ENCODE measurements around the gene LGR4. TPM values are rescaled to one million over a fixed set of nuclear protein-coding genes. Genes with fewer than 3 reads are reported as not detected.

LGR4 gene
- total and polyA plus RNA-seq, 2 of the 13 experiments (the other 11 are each of a cell fraction or from before 2014, with no cell fraction given), result 42.1 to 68.7 TPM

GRCh38 chr11:27475622-27476021 lies 3.0 kb upstream of the LGR4 start (continued):
- TF ChIP-seq, protein P1, sequence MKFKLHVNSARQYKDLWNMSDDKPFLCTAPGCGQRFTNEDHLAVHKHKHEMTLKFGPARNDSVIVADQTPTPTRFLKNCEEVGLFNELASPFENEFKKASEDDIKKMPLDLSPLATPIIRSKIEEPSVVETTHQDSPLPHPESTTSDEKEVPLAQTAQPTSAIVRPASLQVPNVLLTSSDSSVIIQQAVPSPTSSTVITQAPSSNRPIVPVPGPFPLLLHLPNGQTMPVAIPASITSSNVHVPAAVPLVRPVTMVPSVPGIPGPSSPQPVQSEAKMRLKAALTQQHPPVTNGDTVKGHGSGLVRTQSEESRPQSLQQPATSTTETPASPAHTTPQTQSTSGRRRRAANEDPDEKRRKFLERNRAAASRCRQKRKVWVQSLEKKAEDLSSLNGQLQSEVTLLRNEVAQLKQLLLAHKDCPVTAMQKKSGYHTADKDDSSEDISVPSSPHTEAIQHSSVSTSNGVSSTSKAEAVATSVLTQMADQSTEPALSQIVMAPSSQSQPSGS (CRISPR knock-in tag; IDR thresholded peaks at IDR 0.05), result peak; percentile 59; the same call in 1 of the 2 replicates
- TF ChIP-seq ISX (CRISPR knock-in tag; conservative IDR thresholded peaks at IDR 0.05), result no peak
- TF ChIP-seq ZNF251 (CRISPR knock-in tag; IDR thresholded peaks at IDR 0.05), result no peak
- TF ChIP-seq ZNF180 (CRISPR knock-in tag; IDR thresholded peaks at IDR 0.05; ENCODE audit: borderline replicate concordance, low read depth), result no peak
- no peak for TF ChIP-seq TSC22D2 (CRISPR knock-in tag; IDR thresholded peaks at IDR 0.05; ENCODE audit: borderline replicate concordance)
- TF ChIP-seq HNF1A (IDR thresholded peaks at IDR 0.05; ENCODE audit: low read depth), result peak; percentile 78
- peak; percentile 80; the same call in 1 of the 2 replicates for TF ChIP-seq HNF1A (CRISPR knock-in tag; IDR thresholded peaks at IDR 0.05; ENCODE audit: borderline replicate concordance)
- TF ChIP-seq ASH2L (IDR thresholded peaks at IDR 0.05; ENCODE audit: insufficient read length, low read depth, low read length), result no peak
- TF ChIP-seq, protein P2, sequence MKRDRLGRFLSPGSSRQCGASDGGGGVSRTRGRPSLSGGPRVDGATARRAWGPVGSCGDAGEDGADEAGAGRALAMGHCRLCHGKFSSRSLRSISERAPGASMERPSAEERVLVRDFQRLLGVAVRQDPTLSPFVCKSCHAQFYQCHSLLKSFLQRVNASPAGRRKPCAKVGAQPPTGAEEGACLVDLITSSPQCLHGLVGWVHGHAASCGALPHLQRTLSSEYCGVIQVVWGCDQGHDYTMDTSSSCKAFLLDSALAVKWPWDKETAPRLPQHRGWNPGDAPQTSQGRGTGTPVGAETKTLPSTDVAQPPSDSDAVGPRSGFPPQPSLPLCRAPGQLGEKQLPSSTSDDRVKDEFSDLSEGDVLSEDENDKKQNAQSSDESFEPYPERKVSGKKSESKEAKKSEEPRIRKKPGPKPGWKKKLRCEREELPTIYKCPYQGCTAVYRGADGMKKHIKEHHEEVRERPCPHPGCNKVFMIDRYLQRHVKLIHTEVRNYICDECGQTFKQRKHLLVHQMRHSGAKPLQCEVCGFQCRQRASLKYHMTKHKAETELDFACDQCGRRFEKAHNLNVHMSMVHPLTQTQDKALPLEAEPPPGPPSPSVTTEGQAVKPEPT (CRISPR knock-in tag; IDR thresholded peaks at IDR 0.05; ENCODE audit: low read depth), result no peak
- TF ChIP-seq SP4 (CRISPR knock-in tag; IDR thresholded peaks at IDR 0.05), result no peak
- TF ChIP-seq, protein P3, sequence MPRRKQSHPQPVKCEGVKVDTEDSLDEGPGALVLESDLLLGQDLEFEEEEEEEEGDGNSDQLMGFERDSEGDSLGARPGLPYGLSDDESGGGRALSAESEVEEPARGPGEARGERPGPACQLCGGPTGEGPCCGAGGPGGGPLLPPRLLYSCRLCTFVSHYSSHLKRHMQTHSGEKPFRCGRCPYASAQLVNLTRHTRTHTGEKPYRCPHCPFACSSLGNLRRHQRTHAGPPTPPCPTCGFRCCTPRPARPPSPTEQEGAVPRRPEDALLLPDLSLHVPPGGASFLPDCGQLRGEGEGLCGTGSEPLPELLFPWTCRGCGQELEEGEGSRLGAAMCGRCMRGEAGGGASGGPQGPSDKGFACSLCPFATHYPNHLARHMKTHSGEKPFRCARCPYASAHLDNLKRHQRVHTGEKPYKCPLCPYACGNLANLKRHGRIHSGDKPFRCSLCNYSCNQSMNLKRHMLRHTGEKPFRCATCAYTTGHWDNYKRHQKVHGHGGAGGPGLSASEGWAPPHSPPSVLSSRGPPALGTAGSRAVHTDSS (CRISPR knock-in tag; conservative IDR thresholded peaks at IDR 0.05), result no peak
- no peak for TF ChIP-seq ZNF530 (CRISPR knock-in tag; IDR thresholded peaks at IDR 0.05; ENCODE audit: low read depth)
- no peak for TF ChIP-seq NR1H2 (CRISPR knock-in tag; IDR thresholded peaks at IDR 0.05; ENCODE audit: borderline replicate concordance, low read depth)
- TF ChIP-seq RBFOX2 (IDR thresholded peaks at IDR 0.05; ENCODE audit: low read depth, low read length), result no peak
- no peak; the same call in 1 of the 2 replicates for TF ChIP-seq MEIS1 (CRISPR knock-in tag; IDR thresholded peaks at IDR 0.05; ENCODE audit: borderline replicate concordance)
- no peak for TF ChIP-seq SP2 (CRISPR knock-in tag; IDR thresholded peaks at IDR 0.05)
- no peak for TF ChIP-seq IRF1 (CRISPR knock-in tag; IDR thresholded peaks at IDR 0.05; ENCODE audit: low read depth)
- no peak for TF ChIP-seq TRIM22 (IDR thresholded peaks at IDR 0.05)
- no peak for TF ChIP-seq NFKBIZ (CRISPR knock-in tag; IDR thresholded peaks at IDR 0.05)

All from HepG2 (cell line).